ENCODE measurements around the gene RASGRP4. TPM values are rescaled to one million over a fixed set of nuclear protein-coding genes. Genes with fewer than 3 reads are reported as not detected.

Gene RASGRP4
- total and polyA plus RNA-seq, 10 of the 15 experiments (the other 5 are each of a cell fraction or from before 2014, with no cell fraction given) = 0.24 to 7.4 (median 3.3) TPM

DNA sequence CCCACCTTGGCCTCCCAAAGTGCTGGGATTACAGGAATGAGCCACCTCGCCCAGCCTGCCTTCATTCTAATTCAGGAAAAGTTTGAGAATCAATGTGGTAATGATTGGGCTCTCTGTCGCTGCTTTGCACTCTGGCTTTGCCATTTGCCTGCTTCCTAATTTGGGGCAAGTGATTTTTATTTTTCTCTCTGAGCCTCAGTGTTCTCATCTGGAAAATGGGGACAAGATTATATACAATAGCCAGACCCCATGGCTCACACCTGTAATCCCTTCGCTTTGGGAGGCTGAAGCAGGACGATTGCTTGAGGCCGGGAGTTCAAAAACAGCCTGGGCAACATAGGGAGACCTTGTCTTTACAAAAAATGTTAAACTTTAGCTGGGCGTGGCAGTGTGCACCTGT lies 11.3 kb upstream of the RASGRP4 start (continued):
- TF ChIP-seq POLR2AphosphoS5 (IDR thresholded peaks at IDR 0.05; ENCODE audit: low read length) = no peak

DNA sequence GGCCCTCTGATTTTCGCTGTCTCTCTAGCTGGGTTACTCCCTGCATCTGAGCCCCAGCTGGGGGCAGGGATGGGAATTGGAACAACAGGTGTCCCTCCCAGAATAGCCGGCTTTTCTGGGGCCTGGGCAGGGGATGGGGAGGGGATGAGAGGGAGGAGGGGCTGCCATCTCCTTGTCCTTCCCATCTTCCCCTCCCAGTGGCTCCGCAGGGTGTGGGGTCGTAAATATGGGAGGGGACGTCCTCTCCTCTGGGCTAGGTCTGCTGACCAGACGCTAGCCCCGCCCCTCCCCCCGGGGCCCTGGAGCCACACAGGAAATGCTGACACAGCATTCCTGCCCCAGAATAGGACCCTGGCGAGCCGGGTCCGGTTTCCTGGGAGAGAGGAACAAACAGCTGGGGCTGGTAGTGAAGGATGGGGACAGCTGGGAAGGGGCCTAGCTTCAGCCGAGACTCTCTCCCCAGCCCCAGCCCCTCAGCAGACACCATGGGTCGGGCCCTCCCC lies 8.6 kb upstream of the RASGRP4 start:
- POLR2A ChIA-PET = interaction anchor here (0.6 kb wide), 1 partner anchor 413 kb away, joined by 3 read pairs; no protein-coding TSS in a partner anchor
- Histone ChIP-seq H3K79me2 (ENCODE audit: control insufficient read depth, insufficient read depth, low read length) (no peaks in the 10 kb centered on the region), H3K4me1 (ENCODE audit: control insufficient read depth, insufficient read depth, low read length) (no peaks in the 10 kb centered on the region), H3K4me3 (no peak overlapping the region), H2AFZ (ENCODE audit: control insufficient read depth, low read depth, low read length) (no peak overlapping the region), H3K27me3 (replicated peaks in 1 of 2; ENCODE audit: control insufficient read depth in 2 of 2, insufficient read depth in 2 of 2, low read length in 1 of 2) (no peaks in the 10 kb centered on the region), H3K9me3 (replicated peaks; ENCODE audit: control insufficient read depth, insufficient read depth, low read length) (no peaks in the 10 kb centered on the region), H3K27ac (ENCODE audit: control insufficient read depth, insufficient read depth) (no peak overlapping the region), H3K9ac (ENCODE audit: control insufficient read depth, insufficient read depth, low read length) (no peak overlapping the region), H3K36me3 (ENCODE audit: control insufficient read depth in 2 of 2, insufficient read depth in 2 of 2, low read length in 1 of 2) (no peaks in the 10 kb centered on the region), H3K4me2 (ENCODE audit: control insufficient read depth, insufficient read depth) (no peak overlapping the region), H4K20me1 (ENCODE audit: control insufficient read depth, insufficient read depth) (no peaks in the 10 kb centered on the region)
- FAIRE-seq (no peak), DNase-seq (ENCODE audit: low read depth, low spot score) (no peak), ATAC-seq (no peak)
- RAD21 ChIA-PET (ENCODE audit: unreplicated experiment) = interaction anchor here (0.6 kb wide), 1 partner anchor 32 kb away, joined by 3 read pairs; the partner anchor contains the start of gene FAM98C
- CTCF ChIA-PET = no interaction called here
- 33% methylated on average over 13 of the region's 13 CpGs for WGBS (ENCODE audit: insufficient coverage, insufficient replicate concordance, low lambda C conversion rate, missing lambda C conversion rate)
- in situ Hi-C loops (cut with MboI) = no loop called here
- SMC1A ChIA-PET (ENCODE audit: uncharacterized antibody, unreplicated experiment) = interaction anchor here (0.6 kb wide), 1 partner anchor 119 kb away, joined by 3 read pairs; the partner anchor contains the start of gene YIF1B
- intact Hi-C loops (cut with micrococcal nuclease; ENCODE audit: unreplicated experiment) = no loop called here
- no TSS peak for BruUV-seq (replicated peaks)
- TF ChIP-seq, protein P1, sequence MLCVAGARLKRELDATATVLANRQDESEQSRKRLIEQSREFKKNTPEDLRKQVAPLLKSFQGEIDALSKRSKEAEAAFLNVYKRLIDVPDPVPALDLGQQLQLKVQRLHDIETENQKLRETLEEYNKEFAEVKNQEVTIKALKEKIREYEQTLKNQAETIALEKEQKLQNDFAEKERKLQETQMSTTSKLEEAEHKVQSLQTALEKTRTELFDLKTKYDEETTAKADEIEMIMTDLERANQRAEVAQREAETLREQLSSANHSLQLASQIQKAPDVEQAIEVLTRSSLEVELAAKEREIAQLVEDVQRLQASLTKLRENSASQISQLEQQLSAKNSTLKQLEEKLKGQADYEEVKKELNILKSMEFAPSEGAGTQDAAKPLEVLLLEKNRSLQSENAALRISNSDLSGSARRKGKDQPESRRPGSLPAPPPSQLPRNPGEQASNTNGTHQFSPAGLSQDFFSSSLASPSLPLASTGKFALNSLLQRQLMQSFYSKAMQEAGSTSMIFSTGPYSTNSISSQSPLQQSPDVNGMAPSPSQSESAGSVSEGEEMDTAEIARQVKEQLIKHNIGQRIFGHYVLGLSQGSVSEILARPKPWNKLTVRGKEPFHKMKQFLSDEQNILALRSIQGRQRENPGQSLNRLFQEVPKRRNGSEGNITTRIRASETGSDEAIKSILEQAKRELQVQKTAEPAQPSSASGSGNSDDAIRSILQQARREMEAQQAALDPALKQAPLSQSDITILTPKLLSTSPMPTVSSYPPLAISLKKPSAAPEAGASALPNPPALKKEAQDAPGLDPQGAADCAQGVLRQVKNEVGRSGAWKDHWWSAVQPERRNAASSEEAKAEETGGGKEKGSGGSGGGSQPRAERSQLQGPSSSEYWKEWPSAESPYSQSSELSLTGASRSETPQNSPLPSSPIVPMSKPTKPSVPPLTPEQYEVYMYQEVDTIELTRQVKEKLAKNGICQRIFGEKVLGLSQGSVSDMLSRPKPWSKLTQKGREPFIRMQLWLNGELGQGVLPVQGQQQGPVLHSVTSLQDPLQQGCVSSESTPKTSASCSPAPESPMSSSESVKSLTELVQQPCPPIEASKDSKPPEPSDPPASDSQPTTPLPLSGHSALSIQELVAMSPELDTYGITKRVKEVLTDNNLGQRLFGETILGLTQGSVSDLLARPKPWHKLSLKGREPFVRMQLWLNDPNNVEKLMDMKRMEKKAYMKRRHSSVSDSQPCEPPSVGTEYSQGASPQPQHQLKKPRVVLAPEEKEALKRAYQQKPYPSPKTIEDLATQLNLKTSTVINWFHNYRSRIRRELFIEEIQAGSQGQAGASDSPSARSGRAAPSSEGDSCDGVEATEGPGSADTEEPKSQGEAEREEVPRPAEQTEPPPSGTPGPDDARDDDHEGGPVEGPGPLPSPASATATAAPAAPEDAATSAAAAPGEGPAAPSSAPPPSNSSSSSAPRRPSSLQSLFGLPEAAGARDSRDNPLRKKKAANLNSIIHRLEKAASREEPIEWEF (IDR thresholded peaks at IDR 0.05; ENCODE audit: insufficient replicate concordance, low read depth, low read length) = no peak
- TF ChIP-seq SIX5 (IDR thresholded peaks at IDR 0.05; ENCODE audit: low read depth, low read length, severe bottlenecking) (no peak), SMAD1 (IDR thresholded peaks at IDR 0.05; ENCODE audit: low read depth, partially characterized antibody) (no peak), FOXM1 (IDR thresholded peaks at IDR 0.05; ENCODE audit: low read depth, low read length) (no peak), PAX8 (IDR thresholded peaks at IDR 0.05) (no peak), KDM1A (IDR thresholded peaks at IDR 0.05; ENCODE audit: borderline replicate concordance) (no peak), EGR1 (IDR thresholded peaks at IDR 0.05; ENCODE audit: borderline replicate concordance in 1 of 2, low read depth in 2 of 2, low read length in 2 of 2) (no peak), IRF4 (IDR thresholded peaks at IDR 0.05; ENCODE audit: low read depth, low read length) (no peak), JUND (IDR thresholded peaks at IDR 0.05; ENCODE audit: low read depth, low read length) (no peak), HCFC1 (IDR thresholded peaks at IDR 0.05; ENCODE audit: low read length) (no peak), SIN3A (IDR thresholded peaks at IDR 0.05; ENCODE audit: low read depth, low read length) (no peak), BMI1 (IDR thresholded peaks at IDR 0.05; ENCODE audit: borderline replicate concordance) (no peak), CBX3 (IDR thresholded peaks at IDR 0.05; ENCODE audit: borderline replicate concordance, low read depth) (no peak), TAF1 (IDR thresholded peaks at IDR 0.05; ENCODE audit: borderline replicate concordance, low read depth, low read length) (no peak), ETV6 (conservative IDR thresholded peaks at IDR 0.05 in 1 of 2, IDR thresholded peaks at IDR 0.05 in 1 of 2; ENCODE audit: borderline replicate concordance in 1 of 2, low read depth in 1 of 2) (no peak)
- TF ChIP-seq, protein P2, sequence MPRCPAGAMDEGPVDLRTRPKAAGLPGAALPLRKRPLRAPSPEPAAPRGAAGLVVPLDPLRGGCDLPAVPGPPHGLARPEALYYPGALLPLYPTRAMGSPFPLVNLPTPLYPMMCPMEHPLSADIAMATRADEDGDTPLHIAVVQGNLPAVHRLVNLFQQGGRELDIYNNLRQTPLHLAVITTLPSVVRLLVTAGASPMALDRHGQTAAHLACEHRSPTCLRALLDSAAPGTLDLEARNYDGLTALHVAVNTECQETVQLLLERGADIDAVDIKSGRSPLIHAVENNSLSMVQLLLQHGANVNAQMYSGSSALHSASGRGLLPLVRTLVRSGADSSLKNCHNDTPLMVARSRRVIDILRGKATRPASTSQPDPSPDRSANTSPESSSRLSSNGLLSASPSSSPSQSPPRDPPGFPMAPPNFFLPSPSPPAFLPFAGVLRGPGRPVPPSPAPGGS (IDR thresholded peaks at IDR 0.05; ENCODE audit: borderline replicate concordance, insufficient read depth, low read depth, low read length, poor library complexity, severe bottlenecking) = no peak

All from GM12878 (cell line).